WI38 (cell line): ENCODE data around the gene NLRP12.

Experiments used
- H3K4me3 ChIP-seq: 2 replicates; pipeline ENCODE4 v1.5.1; 2011; ENCODE audit warnings: low read depth, mild to moderate bottlenecking, control low read depth, low read length
- CTCF ChIP-seq: IDR thresholded peaks from 2 replicates; pipeline ENCODE4 v1.5.1; 2012; ENCODE audit warnings: low read depth, mild to moderate bottlenecking, control low read depth, low read length

Gene NLRP12

GRCh38 chr19:53824134-53824611, at the start of gene NLRP12:
TSS of gene NLRP12 (minus strand) at chr19:53824314. CDS start at chr19:53824174, 140 bp downstream.
- no peak for TF ChIP-seq CTCF
- no peak within 1 kb of the TSS for H3K4me3 ChIP-seq

GRCh38 chr19:53872762-53873161, 48.6 kb upstream of the NLRP12 start:
- no peak overlapping the region for H3K4me3 ChIP-seq
- TF ChIP-seq CTCF = no peak

- no peak overlapping the region for H3K4me3 ChIP-seq
- no peak for TF ChIP-seq CTCF
Observed at GRCh38 chr19:53871454-53871853, 47.3 kb upstream of the NLRP12 start.

GRCh38 chr19:53870485-53870844, 46.4 kb upstream of the NLRP12 start:
- peak overlapping the region; percentile 27 for H3K4me3 ChIP-seq
- no peak for TF ChIP-seq CTCF

GRCh38 chr19:53869805-53870484, 45.8 kb upstream of the NLRP12 start:
- H3K4me3 ChIP-seq = peak overlapping the region; percentile 98

- no peak for TF ChIP-seq CTCF
- H3K4me3 ChIP-seq = peak overlapping the region; percentile 98
Observed at GRCh38 chr19:53868892-53869804, 45.0 kb upstream of the NLRP12 start.

- no peak for TF ChIP-seq CTCF
Observed at GRCh38 chr19:53868091-53868891, 44.2 kb upstream of the NLRP12 start.

More at GRCh38 chr19:53868091-53868891, 44.2 kb upstream of the NLRP12 start:
- H3K4me3 ChIP-seq = peak overlapping the region; percentile 98
